ENCODE data around the gene OR5A2. TPM values are rescaled to one million over a fixed set of nuclear protein-coding genes. Genes with fewer than 3 reads are reported as not detected.

OR5A2 gene
- total and polyA plus RNA-seq, 2 experiments from 2014 or later = not detected

GRCh38 chr11:59427068-59427382 is 812 bp upstream of the OR5A2 start:
- H3K27ac Mint-ChIP-seq = peak overlapping the region; percentile 98

More at GRCh38 chr11:59427068-59427382, 812 bp upstream of the OR5A2 start:
- Mint-ChIP-seq H3K9me3 (no peaks in the 10 kb centered on the region; the same call in 2 of the 3 replicates), H3K4me1 (peaks cover 29% of the 10 kb centered on the region), H3K27me3 (ENCODE audit: insufficient read depth, low read depth, poor library complexity) (no peaks in the 10 kb centered on the region), H3K36me3 (ENCODE audit: low read depth) (no peaks in the 10 kb centered on the region), H3K4me3 (peak overlapping the region; percentile 15; the same call in 1 of the 3 replicates)
- H3K4me3 ChIP-seq = no peak overlapping the region
- DNase-seq (ENCODE audit: low spot score) (no peak), ATAC-seq (peak; percentile 27; the same call in 2 of the 3 replicates)
- no peaks in the 10 kb centered on the region for H3F3A ChIP-seq (replicated peaks; ENCODE audit: low read depth)
- TF ChIP-seq ZNF114 (CRISPR knock-in tag; IDR thresholded peaks at IDR 0.05) (no peak), ZNF331 (CRISPR knock-in tag; IDR thresholded peaks at IDR 0.05; ENCODE audit: low read depth) (no peak), STAT1 (IDR thresholded peaks at IDR 0.05; ENCODE audit: unreplicated experiment) (no peak), EZH2phosphoT487 (IDR thresholded peaks at IDR 0.05; ENCODE audit: unreplicated experiment) (no peak), REST (IDR thresholded peaks at IDR 0.05; ENCODE audit: unreplicated experiment) (no peak), NANOG (IDR thresholded peaks at IDR 0.05; ENCODE audit: borderline replicate concordance) (no peak)
- TF ChIP-seq, protein P1, sequence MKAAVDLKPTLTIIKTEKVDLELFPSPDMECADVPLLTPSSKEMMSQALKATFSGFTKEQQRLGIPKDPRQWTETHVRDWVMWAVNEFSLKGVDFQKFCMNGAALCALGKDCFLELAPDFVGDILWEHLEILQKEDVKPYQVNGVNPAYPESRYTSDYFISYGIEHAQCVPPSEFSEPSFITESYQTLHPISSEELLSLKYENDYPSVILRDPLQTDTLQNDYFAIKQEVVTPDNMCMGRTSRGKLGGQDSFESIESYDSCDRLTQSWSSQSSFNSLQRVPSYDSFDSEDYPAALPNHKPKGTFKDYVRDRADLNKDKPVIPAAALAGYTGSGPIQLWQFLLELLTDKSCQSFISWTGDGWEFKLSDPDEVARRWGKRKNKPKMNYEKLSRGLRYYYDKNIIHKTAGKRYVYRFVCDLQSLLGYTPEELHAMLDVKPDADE (IDR thresholded peaks at IDR 0.05) = no peak
- TF ChIP-seq, protein P2, sequence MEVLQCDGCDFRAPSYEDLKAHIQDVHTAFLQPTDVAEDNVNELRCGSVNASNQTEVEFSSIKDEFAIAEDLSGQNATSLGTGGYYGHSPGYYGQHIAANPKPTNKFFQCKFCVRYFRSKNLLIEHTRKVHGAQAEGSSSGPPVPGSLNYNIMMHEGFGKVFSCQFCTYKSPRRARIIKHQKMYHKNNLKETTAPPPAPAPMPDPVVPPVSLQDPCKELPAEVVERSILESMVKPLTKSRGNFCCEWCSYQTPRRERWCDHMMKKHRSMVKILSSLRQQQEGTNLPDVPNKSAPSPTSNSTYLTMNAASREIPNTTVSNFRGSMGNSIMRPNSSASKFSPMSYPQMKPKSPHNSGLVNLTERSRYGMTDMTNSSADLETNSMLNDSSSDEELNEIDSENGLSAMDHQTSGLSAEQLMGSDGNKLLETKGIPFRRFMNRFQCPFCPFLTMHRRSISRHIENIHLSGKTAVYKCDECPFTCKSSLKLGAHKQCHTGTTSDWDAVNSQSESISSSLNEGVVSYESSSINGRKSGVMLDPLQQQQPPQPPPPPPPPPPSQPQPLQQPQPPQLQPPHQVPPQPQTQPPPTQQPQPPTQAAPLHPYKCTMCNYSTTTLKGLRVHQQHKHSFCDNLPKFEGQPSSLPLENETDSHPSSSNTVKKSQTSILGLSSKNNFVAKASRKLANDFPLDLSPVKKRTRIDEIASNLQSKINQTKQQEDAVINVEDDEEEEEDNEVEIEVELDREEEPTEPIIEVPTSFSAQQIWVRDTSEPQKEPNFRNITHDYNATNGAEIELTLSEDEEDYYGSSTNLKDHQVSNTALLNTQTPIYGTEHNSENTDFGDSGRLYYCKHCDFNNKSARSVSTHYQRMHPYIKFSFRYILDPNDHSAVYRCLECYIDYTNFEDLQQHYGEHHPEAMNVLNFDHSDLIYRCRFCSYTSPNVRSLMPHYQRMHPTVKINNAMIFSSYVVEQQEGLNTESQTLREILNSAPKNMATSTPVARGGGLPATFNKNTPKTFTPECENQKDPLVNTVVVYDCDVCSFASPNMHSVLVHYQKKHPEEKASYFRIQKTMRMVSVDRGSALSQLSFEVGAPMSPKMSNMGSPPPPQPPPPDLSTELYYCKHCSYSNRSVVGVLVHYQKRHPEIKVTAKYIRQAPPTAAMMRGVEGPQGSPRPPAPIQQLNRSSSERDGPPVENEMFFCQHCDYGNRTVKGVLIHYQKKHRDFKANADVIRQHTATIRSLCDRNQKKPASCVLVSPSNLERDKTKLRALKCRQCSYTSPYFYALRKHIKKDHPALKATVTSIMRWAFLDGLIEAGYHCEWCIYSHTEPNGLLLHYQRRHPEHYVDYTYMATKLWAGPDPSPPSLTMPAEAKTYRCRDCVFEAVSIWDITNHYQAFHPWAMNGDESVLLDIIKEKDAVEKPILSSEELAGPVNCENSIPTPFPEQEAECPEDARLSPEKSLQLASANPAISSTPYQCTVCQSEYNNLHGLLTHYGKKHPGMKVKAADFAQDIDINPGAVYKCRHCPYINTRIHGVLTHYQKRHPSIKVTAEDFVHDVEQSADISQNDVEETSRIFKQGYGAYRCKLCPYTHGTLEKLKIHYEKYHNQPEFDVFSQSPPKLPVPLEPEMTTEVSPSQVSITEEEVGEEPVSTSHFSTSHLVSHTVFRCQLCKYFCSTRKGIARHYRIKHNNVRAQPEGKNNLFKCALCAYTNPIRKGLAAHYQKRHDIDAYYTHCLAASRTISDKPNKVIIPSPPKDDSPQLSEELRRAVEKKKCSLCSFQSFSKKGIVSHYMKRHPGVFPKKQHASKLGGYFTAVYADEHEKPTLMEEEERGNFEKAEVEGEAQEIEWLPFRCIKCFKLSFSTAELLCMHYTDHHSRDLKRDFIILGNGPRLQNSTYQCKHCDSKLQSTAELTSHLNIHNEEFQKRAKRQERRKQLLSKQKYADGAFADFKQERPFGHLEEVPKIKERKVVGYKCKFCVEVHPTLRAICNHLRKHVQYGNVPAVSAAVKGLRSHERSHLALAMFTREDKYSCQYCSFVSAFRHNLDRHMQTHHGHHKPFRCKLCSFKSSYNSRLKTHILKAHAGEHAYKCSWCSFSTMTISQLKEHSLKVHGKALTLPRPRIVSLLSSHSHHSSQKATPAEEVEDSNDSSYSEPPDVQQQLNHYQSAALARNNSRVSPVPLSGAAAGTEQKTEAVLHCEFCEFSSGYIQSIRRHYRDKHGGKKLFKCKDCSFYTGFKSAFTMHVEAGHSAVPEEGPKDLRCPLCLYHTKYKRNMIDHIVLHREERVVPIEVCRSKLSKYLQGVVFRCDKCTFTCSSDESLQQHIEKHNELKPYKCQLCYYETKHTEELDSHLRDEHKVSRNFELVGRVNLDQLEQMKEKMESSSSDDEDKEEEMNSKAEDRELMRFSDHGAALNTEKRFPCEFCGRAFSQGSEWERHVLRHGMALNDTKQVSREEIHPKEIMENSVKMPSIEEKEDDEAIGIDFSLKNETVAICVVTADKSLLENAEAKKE (CRISPR knock-in tag; IDR thresholded peaks at IDR 0.05) = no peak
- H3K36me3 ChIP-seq (ENCODE audit: insufficient read depth) = no peaks in the 10 kb centered on the region
- H4K20me1 ChIP-seq (replicated peaks; ENCODE audit: insufficient read depth) = no peaks in the 10 kb centered on the region
- peaks cover 19% of the 10 kb centered on the region for H3K4me1 ChIP-seq (ENCODE audit: insufficient read depth)
- H3K27ac ChIP-seq (ENCODE audit: low read depth) = peak overlapping the region; percentile 43; the same call in 1 of the 2 replicates
- no peaks in the 10 kb centered on the region for H3K79me2 ChIP-seq (replicated peaks; ENCODE audit: insufficient read depth)
- H2AFZ ChIP-seq = no peak overlapping the region
- H3K9me2 ChIP-seq (ENCODE audit: insufficient read depth) = peaks cover 10% of the 10 kb centered on the region
- H3K4me2 ChIP-seq = peak overlapping the region; percentile 7; the same call in 1 of the 2 replicates
- no peaks in the 10 kb centered on the region for H3K27me3 ChIP-seq (ENCODE audit: insufficient read depth)

Data from GM23338 (cell line).